Stimulated activated CD8-positive, alpha-beta memory T cell treated with anti-CD3 and anti-CD28 coated beads, Interleukin-7, amount 100 ng/mL, for 48 hours (primary cell): ENCODE measurements around the gene GAB1.

Experiments
- DNase-seq, 2 donors: peaks; one replicate each; pipeline ENCODE4 v3.0.0-alpha.2; 2020; ENCODE audit warnings: low read depth in 1 of 2; ENCODE audit errors: extremely low read depth in 1 of 2

The GAB1 gene

DNA sequence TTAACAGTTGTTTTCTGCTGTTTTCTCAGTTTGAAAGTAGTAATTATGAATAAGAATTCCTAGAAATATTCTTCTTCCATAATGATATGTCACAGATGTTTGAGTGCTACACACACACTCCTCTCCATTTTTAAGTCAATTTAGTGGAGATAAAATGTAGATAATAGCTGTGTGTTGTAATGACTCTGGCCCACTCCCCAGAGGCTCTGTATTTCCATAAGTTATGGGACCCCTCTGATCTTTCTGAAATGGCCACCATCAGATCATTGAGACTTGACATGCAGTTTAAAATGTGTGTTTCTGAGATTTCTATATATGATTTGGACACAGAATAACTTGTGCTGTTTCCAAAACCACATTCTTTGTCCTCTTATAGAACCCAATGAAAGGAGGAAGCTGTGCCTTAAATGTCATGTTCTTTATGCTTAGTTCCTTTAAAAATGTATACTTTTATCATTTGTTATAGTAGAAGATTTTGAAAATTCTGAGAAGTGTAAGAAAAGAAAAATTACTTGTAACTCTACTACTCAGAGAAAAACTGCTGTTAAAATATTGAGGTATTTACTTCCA is 46.4 kb downstream of the GAB1 start:
- DNase-seq, result no peak

DNA sequence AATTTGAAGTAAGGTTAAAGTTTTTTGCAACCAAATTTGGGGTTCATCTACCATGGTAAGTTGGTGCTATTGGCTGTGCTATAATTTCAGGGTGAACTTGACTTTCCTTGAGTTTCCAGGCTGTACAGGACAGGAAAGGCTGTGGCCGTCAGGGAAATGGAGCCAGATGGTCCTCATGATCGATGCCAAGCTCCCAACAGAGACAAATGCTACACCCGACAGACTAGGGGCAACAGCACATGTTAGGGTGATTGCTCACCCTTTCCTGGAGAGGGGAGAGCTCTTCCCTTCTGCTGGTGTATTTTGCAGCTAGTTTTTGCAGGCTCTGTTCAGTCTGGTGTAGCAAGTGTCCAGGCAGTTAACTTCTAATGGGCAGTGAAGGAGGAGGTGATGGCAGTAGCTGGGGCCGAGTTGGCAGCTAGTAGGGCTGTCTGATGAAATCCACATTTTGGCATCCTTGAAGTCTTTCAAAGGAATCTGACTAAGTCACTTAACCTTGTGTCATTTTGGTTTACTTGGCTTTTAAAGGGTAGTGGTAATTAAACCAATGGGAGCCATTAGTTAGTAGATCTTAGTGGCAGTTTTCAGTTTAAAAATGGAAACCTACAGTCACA is 47.8 kb downstream of the GAB1 start:
- DNase-seq, result no peak

GRCh38 chr4:143386812-143387211 is 50.1 kb downstream of the GAB1 start:
- DNase-seq, result no peak

DNA sequence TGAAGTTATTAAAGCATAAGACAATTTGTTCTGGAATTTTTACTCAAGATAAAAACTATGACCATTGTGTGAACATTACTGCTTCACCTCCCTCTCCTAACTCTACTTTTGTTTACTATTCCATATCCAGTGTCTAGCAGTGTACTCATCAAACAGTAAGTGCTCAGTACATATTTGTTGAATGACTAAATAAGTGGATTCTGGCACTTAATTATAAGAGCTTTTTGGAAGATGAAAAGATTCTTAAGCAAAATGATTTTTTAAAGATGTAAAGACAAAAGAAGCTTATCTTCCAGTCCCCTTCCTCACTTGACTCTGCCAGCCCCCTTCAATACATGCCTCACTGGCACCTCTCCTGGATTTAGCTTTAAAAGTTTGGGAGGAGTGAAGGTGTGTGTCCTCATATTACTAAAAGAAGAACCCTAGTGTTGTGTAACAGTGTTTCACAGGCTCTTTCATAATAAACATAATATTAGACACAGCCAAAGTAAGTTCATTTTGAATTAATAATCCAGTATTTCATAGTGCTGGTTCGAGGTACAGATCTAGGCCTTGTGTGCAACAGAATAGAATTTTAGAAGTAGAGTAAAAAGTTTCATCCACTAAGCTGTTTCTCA is 53.0 kb downstream of the GAB1 start:
- DNase-seq, result no peak

- DNase-seq, result no peak
These were observed 54.1 kb downstream of the GAB1 start for GRCh38 chr4:143390764-143391163.

GRCh38 chr4:143391261-143391660 is 54.6 kb downstream of the GAB1 start:
- no peak for DNase-seq

- DNase-seq, result no peak
These were observed 55.2 kb downstream of the GAB1 start for GRCh38 chr4:143391895-143392294.

GRCh38 chr4:143393195-143393594 is 56.5 kb downstream of the GAB1 start:
- DNase-seq, result no peak

DNA sequence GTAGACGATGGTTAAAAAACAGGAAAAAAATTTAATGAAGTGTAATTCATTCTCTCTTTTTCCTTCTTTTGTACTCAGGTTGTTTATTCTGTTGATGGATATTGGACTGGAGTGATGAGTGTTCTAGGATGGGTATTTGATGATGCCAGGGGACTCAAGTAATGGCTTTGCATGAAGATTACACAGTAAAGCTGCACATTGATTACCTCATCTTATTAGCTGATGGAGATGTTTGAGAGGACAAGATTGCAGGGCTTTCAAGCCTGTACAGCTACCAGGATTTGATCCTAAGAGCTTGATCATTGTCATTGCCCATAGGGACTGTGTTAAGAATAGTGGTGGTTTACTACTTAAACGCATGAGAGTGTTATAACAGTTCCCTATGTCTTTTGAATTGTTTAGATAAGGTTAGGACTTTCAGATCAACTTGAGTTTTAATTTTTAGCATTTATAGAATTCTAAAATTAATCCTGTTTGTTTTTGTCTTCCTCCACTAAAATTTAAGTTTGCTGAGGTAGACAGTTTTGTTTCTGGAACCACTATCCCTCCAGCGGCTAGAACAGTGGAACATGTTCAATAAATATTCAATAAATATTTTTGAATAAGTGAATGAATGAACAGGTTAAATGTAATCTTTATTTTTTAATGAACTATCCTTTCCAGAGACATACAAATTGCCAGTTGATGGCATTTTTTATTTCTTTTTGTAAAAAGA is 58.2 kb downstream of the GAB1 start:
- DNase-seq, result no peak

GRCh38 chr4:143396695-143397094 is 60.0 kb downstream of the GAB1 start:
- DNase-seq, result no peak

DNA sequence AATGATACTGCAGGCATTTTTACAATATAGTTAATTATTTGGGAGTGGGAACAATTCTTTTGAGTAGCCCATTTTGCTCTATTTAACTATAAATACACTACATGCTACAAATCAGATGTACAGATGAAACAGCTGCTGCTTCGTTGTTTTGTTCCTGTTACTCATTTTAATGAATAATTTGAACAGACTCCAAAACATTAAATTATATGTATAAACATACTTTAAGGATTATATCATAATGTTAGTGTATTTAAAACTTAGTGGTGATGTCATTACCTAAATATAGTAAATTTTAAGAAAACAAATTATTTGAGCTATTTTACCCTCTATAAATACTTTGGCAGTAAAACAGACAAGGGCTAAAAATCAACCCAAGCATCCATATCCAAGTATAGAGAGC is 60.7 kb downstream of the GAB1 start:
- no peak for DNase-seq

DNA sequence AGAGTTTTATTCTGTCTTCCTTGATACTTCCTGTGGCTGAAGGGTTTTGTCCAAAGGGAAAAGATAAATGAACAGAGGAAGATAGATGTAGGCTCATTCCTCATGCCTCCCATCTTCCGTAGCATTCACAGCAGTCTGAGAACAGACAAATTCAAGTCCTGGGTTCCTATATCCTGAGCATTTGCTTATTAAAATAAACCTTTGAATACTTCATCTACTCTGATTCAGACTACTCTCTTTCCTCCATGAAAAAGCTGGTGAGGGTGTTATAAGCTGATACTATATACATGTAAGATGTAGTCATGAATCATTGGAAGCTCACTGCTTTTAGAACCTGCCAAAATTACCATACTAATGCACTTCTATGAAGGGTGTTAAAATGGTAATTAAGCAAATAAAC is 61.2 kb downstream of the GAB1 start:
- DNase-seq, result no peak

- no peak for DNase-seq
These were observed 62.7 kb downstream of the GAB1 start for GRCh38 chr4:143399113-143399949.

DNA sequence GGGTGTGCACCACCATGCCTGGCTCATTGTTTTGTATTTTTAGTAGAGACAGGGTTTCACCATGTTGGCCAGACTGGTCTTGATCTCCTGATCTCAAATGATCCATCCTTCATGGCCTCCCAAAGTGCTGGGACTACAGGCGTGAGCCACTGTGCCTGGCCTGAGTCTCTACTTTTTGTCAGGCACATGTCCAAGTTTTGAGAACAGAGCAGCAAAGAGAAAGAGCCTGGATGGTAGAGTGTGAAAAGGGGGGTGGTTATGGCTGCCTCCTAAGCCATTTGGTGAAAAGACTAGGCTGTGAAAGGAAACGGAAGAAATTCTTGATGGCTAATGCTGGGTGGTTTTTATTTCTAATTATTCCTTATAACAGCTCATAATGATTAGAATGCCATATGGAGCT is 63.4 kb downstream of the GAB1 start:
- DNase-seq, result no peak

GRCh38 chr4:143402776-143403552 is 66.3 kb downstream of the GAB1 start:
- DNase-seq, result no peak

- no peak for DNase-seq
These were observed 66.8 kb downstream of the GAB1 start for GRCh38 chr4:143403553-143403820.

- no peak for DNase-seq
These were observed 67.9 kb downstream of the GAB1 start for GRCh38 chr4:143404555-143404954.

DNA sequence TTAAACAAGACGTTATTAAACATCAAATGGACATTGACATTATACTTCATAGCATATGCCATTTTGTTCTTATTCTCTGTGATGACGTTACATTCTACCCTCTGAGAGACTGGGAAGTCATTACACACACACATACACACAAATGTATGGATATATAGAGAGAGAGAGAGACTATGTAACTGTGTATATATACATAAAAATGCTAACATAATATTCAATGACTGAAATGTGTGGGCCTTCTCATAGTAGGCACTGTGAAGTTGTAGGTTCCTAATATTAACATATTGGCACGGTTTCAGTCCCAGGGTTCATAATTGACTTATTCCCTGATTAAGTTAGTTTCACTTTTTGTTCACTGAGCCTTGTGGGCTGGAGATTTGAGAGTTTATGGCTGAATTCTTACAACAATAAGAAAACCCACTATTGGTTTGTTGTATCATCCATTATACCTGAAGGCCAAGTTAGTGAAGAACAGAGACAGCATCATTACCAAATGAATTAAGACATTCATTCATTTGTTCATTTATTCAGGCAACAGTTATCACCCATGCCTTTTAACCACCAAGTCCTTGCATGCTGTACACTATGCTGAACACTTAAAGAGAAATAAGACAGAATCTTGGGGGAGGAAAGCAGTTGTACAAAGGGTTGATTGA is 68.5 kb downstream of the GAB1 start:
- no peak for DNase-seq

DNA sequence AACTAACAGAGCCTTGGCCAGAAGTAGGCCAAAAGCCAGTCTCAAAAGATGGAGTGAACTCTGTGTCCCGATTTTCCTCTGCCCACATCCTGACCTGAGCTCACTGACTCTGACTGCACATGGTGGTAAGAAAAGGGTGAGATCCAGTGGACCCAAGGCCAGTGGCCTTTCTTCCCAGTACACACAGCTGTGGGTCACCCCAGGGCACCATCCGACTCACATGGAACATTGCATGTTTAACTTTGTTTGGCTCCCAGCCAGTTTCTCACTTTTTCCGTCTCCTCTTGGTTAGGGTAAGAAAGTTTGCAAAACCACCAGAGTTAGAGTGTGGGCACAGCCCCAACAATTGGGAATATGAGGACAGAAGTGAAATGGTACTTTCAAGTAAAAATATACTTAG is 69.8 kb downstream of the GAB1 start:
- DNase-seq, result no peak

DNA sequence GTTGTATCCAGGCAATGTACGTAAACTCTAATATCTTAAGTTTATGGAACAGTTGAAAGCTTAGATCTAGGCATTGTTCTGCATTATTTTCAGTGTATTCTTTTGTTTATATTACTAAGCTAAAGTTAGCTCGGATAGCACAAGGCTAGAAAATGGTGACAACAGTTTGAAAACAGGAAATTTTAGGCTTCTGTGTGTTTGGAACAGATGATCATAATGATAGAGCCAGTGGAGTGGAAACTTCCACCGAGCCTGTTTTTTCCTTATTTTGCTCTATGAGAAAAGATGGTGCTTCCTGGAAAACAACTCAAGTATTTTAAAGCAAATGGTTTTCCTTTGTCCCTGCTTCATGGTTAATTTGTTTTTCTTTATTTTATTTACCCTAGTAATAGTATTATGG is 70.8 kb downstream of the GAB1 start:
- no peak for DNase-seq
